ENCODE measurements around the gene NFXL1. TPM values are rescaled to one million over a fixed set of nuclear protein-coding genes. Genes with fewer than 3 reads are reported as not detected.

Gene NFXL1
- total and polyA plus RNA-seq, 10 of the 15 experiments (the other 5 are each of a cell fraction or from before 2014, with no cell fraction given), result 8.1 to 16.5 (median 13.1) TPM

DNA sequence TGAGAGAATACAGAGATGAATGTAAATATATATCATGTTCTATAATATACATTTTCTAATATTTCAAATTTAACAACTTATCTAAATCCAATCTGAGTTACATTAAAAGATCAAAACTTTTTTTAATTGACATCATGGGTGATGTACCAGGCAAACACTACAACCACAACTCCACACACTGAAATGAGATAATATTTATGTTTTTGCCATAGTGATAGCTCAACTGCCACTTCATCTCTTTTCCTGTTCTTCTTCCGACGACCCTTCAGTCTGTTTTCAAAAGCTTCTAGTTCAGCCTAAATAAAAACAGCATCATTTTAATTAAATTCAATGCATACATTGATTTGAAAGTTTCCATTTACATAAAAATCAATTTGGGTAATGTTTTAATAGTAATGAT, 66.3 kb downstream of the NFXL1 start:
- Histone ChIP-seq H2AFZ (ENCODE audit: control insufficient read depth, low read depth, low read length) (no peak overlapping the region), H3K4me1 (ENCODE audit: control insufficient read depth, insufficient read depth, low read length) (no peaks in the 10 kb centered on the region), H3K4me2 (ENCODE audit: control insufficient read depth, insufficient read depth) (no peak overlapping the region), H3K79me2 (ENCODE audit: control insufficient read depth, insufficient read depth, low read length) (no peaks in the 10 kb centered on the region), H3K4me3 (no peak overlapping the region), H4K20me1 (ENCODE audit: control insufficient read depth, insufficient read depth) (no peaks in the 10 kb centered on the region), H3K9ac (ENCODE audit: control insufficient read depth, insufficient read depth, low read length) (no peak overlapping the region), H3K27me3 (replicated peaks in 1 of 2; ENCODE audit: control insufficient read depth in 2 of 2, insufficient read depth in 2 of 2, low read length in 1 of 2) (no peaks in the 10 kb centered on the region), H3K36me3 (ENCODE audit: control insufficient read depth in 2 of 2, insufficient read depth in 2 of 2, low read length in 1 of 2) (peaks cover 0 to 8% of the 10 kb centered on the region in 2 experiments; a peak in 2 of 4 replicates), H3K27ac (ENCODE audit: control insufficient read depth, insufficient read depth) (no peak overlapping the region), H3K9me3 (replicated peaks; ENCODE audit: control insufficient read depth, insufficient read depth, low read length) (no peaks in the 10 kb centered on the region; the same call in 1 of the 3 replicates)
- RAD21 ChIA-PET (ENCODE audit: unreplicated experiment), result no interaction called here
- intact Hi-C loops (cut with micrococcal nuclease; ENCODE audit: unreplicated experiment) (no loop called here), in situ Hi-C loops (cut with MboI) (no loop called here)
- ATAC-seq (no peak), DNase-seq (ENCODE audit: low read depth, low spot score) (no peak), FAIRE-seq (no peak)
- BruUV-seq (replicated peaks), result no TSS peak
- SMC1A ChIA-PET (ENCODE audit: uncharacterized antibody, unreplicated experiment), result interaction anchor here (1.0 to 1.2 kb wide), 4 partner anchors 8 to 138 kb away, joined by 3 to 6 read pairs (median 3); no protein-coding TSS in a partner anchor
- CTCF ChIA-PET, result interaction anchor here (1.3 to 2.8 kb wide), 2 partner anchors 8 to 11 kb away, joined by 7 to 9 read pairs; no protein-coding TSS in a partner anchor
- no peak for TF ChIP-seq IRF4 (IDR thresholded peaks at IDR 0.05; ENCODE audit: low read depth, low read length)
- TF ChIP-seq HCFC1 (IDR thresholded peaks at IDR 0.05; ENCODE audit: low read length), result no peak
- TF ChIP-seq, protein P1, sequence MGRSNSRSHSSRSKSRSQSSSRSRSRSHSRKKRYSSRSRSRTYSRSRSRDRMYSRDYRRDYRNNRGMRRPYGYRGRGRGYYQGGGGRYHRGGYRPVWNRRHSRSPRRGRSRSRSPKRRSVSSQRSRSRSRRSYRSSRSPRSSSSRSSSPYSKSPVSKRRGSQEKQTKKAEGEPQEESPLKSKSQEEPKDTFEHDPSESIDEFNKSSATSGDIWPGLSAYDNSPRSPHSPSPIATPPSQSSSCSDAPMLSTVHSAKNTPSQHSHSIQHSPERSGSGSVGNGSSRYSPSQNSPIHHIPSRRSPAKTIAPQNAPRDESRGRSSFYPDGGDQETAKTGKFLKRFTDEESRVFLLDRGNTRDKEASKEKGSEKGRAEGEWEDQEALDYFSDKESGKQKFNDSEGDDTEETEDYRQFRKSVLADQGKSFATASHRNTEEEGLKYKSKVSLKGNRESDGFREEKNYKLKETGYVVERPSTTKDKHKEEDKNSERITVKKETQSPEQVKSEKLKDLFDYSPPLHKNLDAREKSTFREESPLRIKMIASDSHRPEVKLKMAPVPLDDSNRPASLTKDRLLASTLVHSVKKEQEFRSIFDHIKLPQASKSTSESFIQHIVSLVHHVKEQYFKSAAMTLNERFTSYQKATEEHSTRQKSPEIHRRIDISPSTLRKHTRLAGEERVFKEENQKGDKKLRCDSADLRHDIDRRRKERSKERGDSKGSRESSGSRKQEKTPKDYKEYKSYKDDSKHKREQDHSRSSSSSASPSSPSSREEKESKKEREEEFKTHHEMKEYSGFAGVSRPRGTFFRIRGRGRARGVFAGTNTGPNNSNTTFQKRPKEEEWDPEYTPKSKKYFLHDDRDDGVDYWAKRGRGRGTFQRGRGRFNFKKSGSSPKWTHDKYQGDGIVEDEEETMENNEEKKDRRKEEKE (IDR thresholded peaks at IDR 0.05), result no peak
- TF ChIP-seq, protein P2, sequence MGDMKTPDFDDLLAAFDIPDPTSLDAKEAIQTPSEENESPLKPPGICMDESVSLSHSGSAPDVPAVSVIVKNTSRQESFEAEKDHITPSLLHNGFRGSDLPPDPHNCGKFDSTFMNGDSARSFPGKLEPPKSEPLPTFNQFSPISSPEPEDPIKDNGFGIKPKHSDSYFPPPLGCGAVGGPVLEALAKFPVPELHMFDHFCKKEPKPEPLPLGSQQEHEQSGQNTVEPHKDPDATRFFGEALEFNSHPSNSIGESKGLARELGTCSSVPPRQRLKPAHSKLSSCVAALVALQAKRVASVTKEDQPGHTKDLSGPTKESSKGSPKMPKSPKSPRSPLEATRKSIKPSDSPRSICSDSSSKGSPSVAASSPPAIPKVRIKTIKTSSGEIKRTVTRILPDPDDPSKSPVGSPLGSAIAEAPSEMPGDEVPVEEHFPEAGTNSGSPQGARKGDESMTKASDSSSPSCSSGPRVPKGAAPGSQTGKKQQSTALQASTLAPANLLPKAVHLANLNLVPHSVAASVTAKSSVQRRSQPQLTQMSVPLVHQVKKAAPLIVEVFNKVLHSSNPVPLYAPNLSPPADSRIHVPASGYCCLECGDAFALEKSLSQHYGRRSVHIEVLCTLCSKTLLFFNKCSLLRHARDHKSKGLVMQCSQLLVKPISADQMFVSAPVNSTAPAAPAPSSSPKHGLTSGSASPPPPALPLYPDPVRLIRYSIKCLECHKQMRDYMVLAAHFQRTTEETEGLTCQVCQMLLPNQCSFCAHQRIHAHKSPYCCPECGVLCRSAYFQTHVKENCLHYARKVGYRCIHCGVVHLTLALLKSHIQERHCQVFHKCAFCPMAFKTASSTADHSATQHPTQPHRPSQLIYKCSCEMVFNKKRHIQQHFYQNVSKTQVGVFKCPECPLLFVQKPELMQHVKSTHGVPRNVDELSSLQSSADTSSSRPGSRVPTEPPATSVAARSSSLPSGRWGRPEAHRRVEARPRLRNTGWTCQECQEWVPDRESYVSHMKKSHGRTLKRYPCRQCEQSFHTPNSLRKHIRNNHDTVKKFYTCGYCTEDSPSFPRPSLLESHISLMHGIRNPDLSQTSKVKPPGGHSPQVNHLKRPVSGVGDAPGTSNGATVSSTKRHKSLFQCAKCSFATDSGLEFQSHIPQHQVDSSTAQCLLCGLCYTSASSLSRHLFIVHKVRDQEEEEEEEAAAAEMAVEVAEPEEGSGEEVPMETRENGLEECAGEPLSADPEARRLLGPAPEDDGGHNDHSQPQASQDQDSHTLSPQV (IDR thresholded peaks at IDR 0.05), result no peak
- TF ChIP-seq ESRRA (IDR thresholded peaks at IDR 0.05; ENCODE audit: low read length), result no peak
- TF ChIP-seq POLR2AphosphoS2 (IDR thresholded peaks at IDR 0.05; ENCODE audit: low read depth, low read length), result no peak
- no peak for TF ChIP-seq TBL1XR1 (IDR thresholded peaks at IDR 0.05; ENCODE audit: low read depth, low read length)
- TF ChIP-seq, protein P3, sequence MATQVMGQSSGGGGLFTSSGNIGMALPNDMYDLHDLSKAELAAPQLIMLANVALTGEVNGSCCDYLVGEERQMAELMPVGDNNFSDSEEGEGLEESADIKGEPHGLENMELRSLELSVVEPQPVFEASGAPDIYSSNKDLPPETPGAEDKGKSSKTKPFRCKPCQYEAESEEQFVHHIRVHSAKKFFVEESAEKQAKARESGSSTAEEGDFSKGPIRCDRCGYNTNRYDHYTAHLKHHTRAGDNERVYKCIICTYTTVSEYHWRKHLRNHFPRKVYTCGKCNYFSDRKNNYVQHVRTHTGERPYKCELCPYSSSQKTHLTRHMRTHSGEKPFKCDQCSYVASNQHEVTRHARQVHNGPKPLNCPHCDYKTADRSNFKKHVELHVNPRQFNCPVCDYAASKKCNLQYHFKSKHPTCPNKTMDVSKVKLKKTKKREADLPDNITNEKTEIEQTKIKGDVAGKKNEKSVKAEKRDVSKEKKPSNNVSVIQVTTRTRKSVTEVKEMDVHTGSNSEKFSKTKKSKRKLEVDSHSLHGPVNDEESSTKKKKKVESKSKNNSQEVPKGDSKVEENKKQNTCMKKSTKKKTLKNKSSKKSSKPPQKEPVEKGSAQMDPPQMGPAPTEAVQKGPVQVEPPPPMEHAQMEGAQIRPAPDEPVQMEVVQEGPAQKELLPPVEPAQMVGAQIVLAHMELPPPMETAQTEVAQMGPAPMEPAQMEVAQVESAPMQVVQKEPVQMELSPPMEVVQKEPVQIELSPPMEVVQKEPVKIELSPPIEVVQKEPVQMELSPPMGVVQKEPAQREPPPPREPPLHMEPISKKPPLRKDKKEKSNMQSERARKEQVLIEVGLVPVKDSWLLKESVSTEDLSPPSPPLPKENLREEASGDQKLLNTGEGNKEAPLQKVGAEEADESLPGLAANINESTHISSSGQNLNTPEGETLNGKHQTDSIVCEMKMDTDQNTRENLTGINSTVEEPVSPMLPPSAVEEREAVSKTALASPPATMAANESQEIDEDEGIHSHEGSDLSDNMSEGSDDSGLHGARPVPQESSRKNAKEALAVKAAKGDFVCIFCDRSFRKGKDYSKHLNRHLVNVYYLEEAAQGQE (IDR thresholded peaks at IDR 0.05; ENCODE audit: low read depth, low read length), result no peak
- WGBS (ENCODE audit: insufficient coverage, insufficient replicate concordance, low lambda C conversion rate, missing lambda C conversion rate), result 98% methylated on average over 2 of the region's 2 CpGs
- POLR2A ChIA-PET, result no interaction called here
